SK-N-MC (cell line): ENCODE results near the gene CXXC1.

Experiments
- EZH2 ChIP-seq: fragments of 200-600 bp; sonication (generic); IDR thresholded peaks from one replicate; pipeline ENCODE4 v1.6.1; 2017; ENCODE audit warnings: antibody characterized with exemption
- FOXP2 ChIP-seq: optimal IDR thresholded peaks from 2 replicates; pipeline ENCODE3; 2011; ENCODE audit warnings: mild to moderate bottlenecking, moderate library complexity; ENCODE audit not compliant: insufficient read depth; ENCODE audit errors: extremely low read length, control extremely low read depth

DNA sequence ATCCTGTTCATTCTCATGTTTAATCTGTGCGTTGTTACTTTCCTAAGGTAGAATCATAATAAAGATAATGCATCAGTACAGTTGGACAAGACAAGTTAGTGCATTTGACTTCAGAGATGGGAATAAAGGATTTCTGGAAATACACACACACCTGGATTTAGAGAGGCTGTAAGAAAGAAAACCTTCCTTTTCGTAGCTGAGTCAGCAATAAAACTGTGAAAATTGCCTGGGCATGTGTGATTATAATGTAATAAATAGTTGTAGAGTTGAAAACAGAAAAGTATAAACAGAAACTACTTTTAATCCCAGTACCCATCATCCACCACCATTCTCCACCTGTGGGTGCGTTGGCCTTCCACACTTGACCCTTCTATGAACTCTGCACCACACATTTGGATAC lies 36.6 kb downstream of the CXXC1 start:
- TF ChIP-seq EZH2 = no peak
- no peak for TF ChIP-seq FOXP2
